GM12875 (cell line): ENCODE results near the gene CWC27.

Source experiments
- H3K4me3 ChIP-seq: one replicate; pipeline ENCODE4 v1.5.1; 2011; ENCODE audit warnings: low read depth, low read length, control low read depth
- CTCF ChIP-seq: IDR thresholded peaks from 2 replicates; pipeline ENCODE4 v1.5.1; 2011; ENCODE audit warnings: low read depth, mild to moderate bottlenecking, control low read depth, inconsistent platforms, low read length, moderate library complexity, borderline replicate concordance; ENCODE audit not compliant: insufficient read depth

The CWC27 gene

GRCh38 chr5:64861281-64861680, 92.6 kb downstream of the CWC27 start:
- no peak for TF ChIP-seq CTCF
- no peak overlapping the region for H3K4me3 ChIP-seq

DNA sequence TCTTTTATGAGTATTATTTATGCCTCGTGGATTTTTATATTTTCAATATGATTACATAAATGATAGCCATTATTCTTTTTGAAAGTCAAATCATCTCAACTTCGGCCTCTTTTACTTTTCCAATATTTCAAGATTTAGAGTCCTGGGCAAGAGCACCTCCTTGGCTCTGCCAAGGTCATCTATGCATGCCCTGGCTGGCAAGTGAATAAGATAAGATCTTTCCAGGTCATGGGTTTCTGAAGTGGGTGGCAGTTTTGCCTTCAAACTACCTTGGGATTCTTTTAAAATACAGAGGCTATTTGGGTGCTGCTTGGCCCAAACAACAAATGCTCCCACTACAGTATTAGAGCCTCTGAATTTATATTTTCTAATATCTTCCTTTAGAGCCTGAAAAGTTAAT, 95.4 kb downstream of the CWC27 start:
- no peak for TF ChIP-seq CTCF
- H3K4me3 ChIP-seq = no peak overlapping the region

DNA sequence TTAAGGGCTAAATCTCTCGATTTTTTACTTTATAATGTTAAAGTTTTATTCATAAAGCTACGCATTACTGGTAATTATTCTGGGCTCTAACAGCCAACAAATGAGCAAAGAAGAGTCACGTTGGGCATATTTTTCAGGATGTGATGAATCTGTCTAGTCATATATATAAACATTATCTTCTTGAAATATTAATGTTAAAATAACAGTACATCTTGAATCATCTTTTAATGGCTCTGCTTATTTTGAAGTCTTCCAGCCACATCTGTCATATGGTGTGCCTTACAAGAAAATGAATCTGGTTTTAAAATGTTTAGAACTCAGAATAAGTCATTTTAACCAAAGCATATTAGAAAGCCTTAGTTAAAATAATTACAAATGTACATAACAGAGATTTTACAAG, 96.9 kb downstream of the CWC27 start:
- H3K4me3 ChIP-seq = no peak overlapping the region
- no peak for TF ChIP-seq CTCF

- no peak for TF ChIP-seq CTCF
- no peak overlapping the region for H3K4me3 ChIP-seq
Observed at GRCh38 chr5:64869419-64869818, 100.7 kb downstream of the CWC27 start.

DNA sequence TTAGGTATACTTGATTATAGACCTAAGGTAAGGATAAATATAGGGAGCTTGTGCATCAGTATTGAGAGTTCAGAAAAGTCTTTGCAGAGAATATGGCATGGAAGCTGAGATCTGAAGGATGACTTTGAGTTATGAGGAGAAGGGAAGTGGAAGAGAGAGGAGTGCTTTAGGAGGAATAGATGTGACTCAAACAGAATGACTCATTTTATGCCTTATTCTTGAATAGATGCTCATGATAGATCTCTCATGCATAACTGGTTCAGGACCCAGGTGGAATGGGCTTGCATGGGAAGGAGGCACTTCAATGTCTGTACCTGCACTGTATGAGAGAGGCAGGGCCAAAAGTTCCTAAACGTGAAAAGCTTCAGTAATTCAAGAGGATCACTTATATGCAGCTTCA, 103.3 kb downstream of the CWC27 start:
- TF ChIP-seq CTCF = no peak
- H3K4me3 ChIP-seq = no peak overlapping the region

DNA sequence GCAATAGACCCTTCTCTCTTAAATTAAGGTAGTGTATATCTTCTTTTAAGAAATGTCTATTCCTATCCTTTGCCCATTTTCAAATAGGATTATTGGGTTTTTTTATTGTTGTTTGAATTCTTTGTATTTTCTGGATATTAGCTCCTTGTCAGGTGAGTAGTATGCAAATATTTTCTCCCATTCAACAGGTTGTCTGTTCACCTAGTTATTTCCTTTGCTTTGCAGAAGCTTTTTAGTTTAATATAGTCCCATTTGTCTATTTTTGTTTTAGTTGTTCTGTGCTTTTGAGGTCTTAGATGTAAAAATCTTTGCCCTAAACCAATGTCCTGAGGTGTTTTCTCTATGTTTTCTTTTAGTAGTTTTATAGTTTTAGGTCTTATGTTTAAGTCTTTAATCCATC, 104.7 kb downstream of the CWC27 start:
- no peak for TF ChIP-seq CTCF
- no peak overlapping the region for H3K4me3 ChIP-seq

- no peak overlapping the region for H3K4me3 ChIP-seq
- no peak for TF ChIP-seq CTCF
Observed at GRCh38 chr5:64874753-64875152, 106.0 kb downstream of the CWC27 start.
